ENCODE results near the gene CINP.

DNA sequence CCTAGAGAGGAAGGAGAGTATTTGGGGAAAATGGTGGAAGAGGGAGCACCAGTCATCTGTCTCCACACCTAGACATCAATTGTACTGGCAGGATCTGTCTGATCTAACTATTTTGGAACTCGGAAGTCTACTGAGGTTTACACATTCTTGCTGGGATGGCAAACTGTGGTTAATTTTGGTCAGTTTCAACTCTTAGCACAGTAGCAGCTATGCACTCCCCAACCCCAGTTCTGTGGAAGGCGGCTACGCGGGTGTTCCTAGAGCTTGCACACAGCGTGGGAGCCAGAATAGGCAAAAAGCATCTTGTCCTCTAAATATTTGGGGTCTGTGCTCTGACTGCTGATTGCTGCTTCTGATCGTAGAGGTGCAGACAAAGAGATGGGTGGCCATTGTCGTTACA, 33.8 kb upstream of the CINP start:
- no peak for TF ChIP-seq POLR2A (IDR thresholded peaks at IDR 0.05)
- TF ChIP-seq, protein P1, sequence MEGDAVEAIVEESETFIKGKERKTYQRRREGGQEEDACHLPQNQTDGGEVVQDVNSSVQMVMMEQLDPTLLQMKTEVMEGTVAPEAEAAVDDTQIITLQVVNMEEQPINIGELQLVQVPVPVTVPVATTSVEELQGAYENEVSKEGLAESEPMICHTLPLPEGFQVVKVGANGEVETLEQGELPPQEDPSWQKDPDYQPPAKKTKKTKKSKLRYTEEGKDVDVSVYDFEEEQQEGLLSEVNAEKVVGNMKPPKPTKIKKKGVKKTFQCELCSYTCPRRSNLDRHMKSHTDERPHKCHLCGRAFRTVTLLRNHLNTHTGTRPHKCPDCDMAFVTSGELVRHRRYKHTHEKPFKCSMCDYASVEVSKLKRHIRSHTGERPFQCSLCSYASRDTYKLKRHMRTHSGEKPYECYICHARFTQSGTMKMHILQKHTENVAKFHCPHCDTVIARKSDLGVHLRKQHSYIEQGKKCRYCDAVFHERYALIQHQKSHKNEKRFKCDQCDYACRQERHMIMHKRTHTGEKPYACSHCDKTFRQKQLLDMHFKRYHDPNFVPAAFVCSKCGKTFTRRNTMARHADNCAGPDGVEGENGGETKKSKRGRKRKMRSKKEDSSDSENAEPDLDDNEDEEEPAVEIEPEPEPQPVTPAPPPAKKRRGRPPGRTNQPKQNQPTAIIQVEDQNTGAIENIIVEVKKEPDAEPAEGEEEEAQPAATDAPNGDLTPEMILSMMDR (IDR thresholded peaks at IDR 0.05), result no peak
